Activated CD4-positive, alpha-beta T cell treated with anti-CD3 and anti-CD28 coated beads, Interleukin-2, amount 50 U/mL, for 24 hours (primary cell): ENCODE measurements around the gene MED15.
"Not testable (repeated sequence)": the region's sequence is repeated elsewhere in the genome, so short reads cannot be mapped to it uniquely, and the experiment has no call there.

Experiments used
- DNase-seq, 2 donors: peaks; one replicate each; pipeline ENCODE4 v3.0.0-alpha.2; 2020; ENCODE audit warnings: low read depth in 1 of 2, low spot score in 1 of 2

The MED15 gene

GRCh38 chr22:20507253-20508066 is at the start of gene MED15:
Gene MED15, plus strand, starts transcription at chr22:20507610. Its CDS starts 69 bp downstream, at chr22:20507679.
- peak; percentile 75 to 88 for DNase-seq

GRCh38 chr22:20458530-20459151 is 48.8 kb upstream of the MED15 start:
- DNase-seq, result no peak

GRCh38 chr22:20459152-20459542 is 48.3 kb upstream of the MED15 start:
- DNase-seq, result no peak

GRCh38 chr22:20459862-20460261 is 47.5 kb upstream of the MED15 start:
- no peak for DNase-seq

GRCh38 chr22:20463324-20464095 is 43.9 kb upstream of the MED15 start:
- DNase-seq, result no peak

GRCh38 chr22:20464096-20464614 is 43.3 kb upstream of the MED15 start:
- peak; percentile 26 to 42 for DNase-seq

GRCh38 chr22:20464912-20465758 is 42.3 kb upstream of the MED15 start:
- no peak for DNase-seq

- DNase-seq, result no peak
Measured at GRCh38 chr22:20465759-20466077, 41.7 kb upstream of the MED15 start.

GRCh38 chr22:20466659-20467379 is 40.6 kb upstream of the MED15 start:
- DNase-seq, result no peak

- DNase-seq, result no peak
Measured at GRCh38 chr22:20469110-20469868, 38.1 kb upstream of the MED15 start.

GRCh38 chr22:20470525-20470924 is 36.9 kb upstream of the MED15 start:
- not testable (repeated sequence) for DNase-seq

- no peak for DNase-seq
Measured at GRCh38 chr22:20471126-20471833, 36.1 kb upstream of the MED15 start.

GRCh38 chr22:20472629-20473442 is 34.6 kb upstream of the MED15 start:
- DNase-seq, result no peak

- DNase-seq, result no peak
Measured at GRCh38 chr22:20475115-20475436, 32.3 kb upstream of the MED15 start.

- not testable (repeated sequence) for DNase-seq
Measured at GRCh38 chr22:20475569-20475968, 31.8 kb upstream of the MED15 start.

- not testable (repeated sequence) for DNase-seq
Measured at GRCh38 chr22:20478059-20478458, 29.4 kb upstream of the MED15 start.

- no peak for DNase-seq
Measured at GRCh38 chr22:20479612-20480196, 27.7 kb upstream of the MED15 start.

GRCh38 chr22:20483143-20483506 is 24.3 kb upstream of the MED15 start:
- not testable (repeated sequence) for DNase-seq
